ENCODE results near the gene LIMS1. TPM values are rescaled to one million over a fixed set of nuclear protein-coding genes. Genes with fewer than 3 reads are reported as not detected.

Gene LIMS1
- total and polyA plus RNA-seq, 3 experiments from 2014 or later, result 59.4 to 80.6 (median 59.4) TPM

DNA sequence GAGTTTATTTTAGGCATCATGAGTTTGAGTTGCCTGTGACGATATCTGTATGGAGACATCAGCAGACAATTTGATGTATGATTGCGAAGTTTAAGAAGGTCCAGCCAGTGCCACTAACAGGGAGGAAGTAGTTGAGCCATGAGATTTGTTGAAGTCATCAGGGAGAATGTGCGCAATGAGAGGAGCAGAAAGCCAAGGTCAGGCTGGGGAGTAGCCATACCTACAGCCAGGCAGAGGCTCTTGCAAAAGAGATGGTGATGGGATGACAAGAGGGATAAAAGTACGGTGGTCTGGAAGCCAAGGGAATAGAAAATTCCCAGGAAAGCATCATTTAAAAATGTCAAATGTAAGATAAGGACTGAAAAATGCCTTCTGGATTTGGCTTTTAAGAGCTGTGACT lies 51.2 kb downstream of the LIMS1 start:
- Mint-ChIP-seq H3K27me3 (peaks cover 0 to 1% of the 10 kb centered on the region in 2 donors), H3K4me3 (peak overlapping the region in 1 of 7 donors; percentile 5), H3K4me1 (peaks cover 17 to 25% (median 17%) of the 10 kb centered on the region in 3 donors), H3K9me3 (no peaks in the 10 kb centered on the region), H3K36me3 (no peaks in the 10 kb centered on the region), H3K27ac (peak overlapping the region in 2 of 8 donors; percentile 18 to 42)
- POLR2A ChIA-PET, result no interaction called here
- H3K4me3 ChIP-seq (ENCODE audit: low read length), result no peak overlapping the region
- DNase-seq, result no peak
- no peaks in the 10 kb centered on the region for H3K9me3 ChIP-seq (ENCODE audit: low read length)
- CTCF ChIA-PET, result interaction anchor here (1.7 to 2.3 kb wide), 2 partner anchors 51 to 189 kb away, joined by 4 to 10 read pairs; no protein-coding TSS in a partner anchor
- H3K4me1 ChIP-seq (ENCODE audit: insufficient read depth, low read length), result no peaks in the 10 kb centered on the region
- no peaks in the 10 kb centered on the region for H3K36me3 ChIP-seq (ENCODE audit: insufficient read depth, low read length)
- H3K27me3 ChIP-seq (ENCODE audit: insufficient read depth, low read length, poor library complexity, severe bottlenecking), result no peaks in the 10 kb centered on the region
- no peak overlapping the region for H3K27ac ChIP-seq (ENCODE audit: low read depth, low read length)

GRCh38 chr2:108586116-108586515 lies 51.8 kb downstream of the LIMS1 start:
- Histone ChIP-seq H3K27ac (ENCODE audit: low read depth, low read length) (no peak overlapping the region), H3K9me3 (ENCODE audit: low read length) (no peaks in the 10 kb centered on the region), H3K4me3 (ENCODE audit: low read length) (no peak overlapping the region), H3K27me3 (ENCODE audit: insufficient read depth, low read length, poor library complexity, severe bottlenecking) (no peaks in the 10 kb centered on the region), H3K36me3 (ENCODE audit: insufficient read depth, low read length) (no peaks in the 10 kb centered on the region), H3K4me1 (ENCODE audit: insufficient read depth, low read length) (no peaks in the 10 kb centered on the region)
- H3K27ac Mint-ChIP-seq, result no peak overlapping the region
- ChIA-PET CTCF (no interaction called here), POLR2A (no interaction called here)
- H3K4me1 Mint-ChIP-seq, result peaks cover 11 to 23% (median 13%) of the 10 kb centered on the region in 3 donors
- H3K27me3 Mint-ChIP-seq, result peaks cover 0 to 1% of the 10 kb centered on the region in 2 donors
- DNase-seq, result no peak
- no peaks in the 10 kb centered on the region for H3K9me3 Mint-ChIP-seq
- H3K36me3 Mint-ChIP-seq, result no peaks in the 10 kb centered on the region
- H3K4me3 Mint-ChIP-seq, result no peak overlapping the region

DNA sequence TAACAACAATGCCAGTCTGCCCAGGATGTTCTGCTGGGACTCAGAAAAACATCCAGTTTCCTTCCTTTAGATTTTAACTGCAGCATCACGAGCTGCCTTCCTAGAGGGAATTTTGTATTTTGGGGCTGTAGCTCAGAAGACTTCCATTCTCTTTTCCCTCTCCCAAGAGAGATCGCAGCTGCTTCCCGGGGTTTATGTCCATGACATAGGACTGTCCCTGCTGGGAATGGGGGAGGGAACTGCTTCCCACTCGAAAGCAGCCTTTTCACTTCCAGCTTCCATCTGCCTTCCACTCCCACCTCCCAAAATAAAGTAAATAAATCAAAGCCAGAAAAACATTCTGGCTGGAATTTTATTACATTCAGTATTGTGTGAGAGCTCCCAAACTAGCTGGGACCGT lies 52.4 kb downstream of the LIMS1 start:
- Mint-ChIP-seq H3K36me3 (no peaks in the 10 kb centered on the region), H3K27me3 (peaks cover 0 to 1% of the 10 kb centered on the region in 2 donors), H3K27ac (peak overlapping the region in 1 of 8 donors; percentile 22), H3K9me3 (no peaks in the 10 kb centered on the region), H3K4me3 (peak overlapping the region in 1 of 7 donors; percentile 52), H3K4me1 (peaks cover 9 to 23% (median 13%) of the 10 kb centered on the region in 3 donors)
- POLR2A ChIA-PET, result no interaction called here
- DNase-seq, result no peak
- H3K27me3 ChIP-seq (ENCODE audit: insufficient read depth, low read length, poor library complexity, severe bottlenecking), result no peaks in the 10 kb centered on the region
- no peaks in the 10 kb centered on the region for H3K36me3 ChIP-seq (ENCODE audit: insufficient read depth, low read length)
- no peak overlapping the region for H3K27ac ChIP-seq (ENCODE audit: low read depth, low read length)
- no peak overlapping the region for H3K4me3 ChIP-seq (ENCODE audit: low read length)
- H3K4me1 ChIP-seq (ENCODE audit: insufficient read depth, low read length), result no peaks in the 10 kb centered on the region
- H3K9me3 ChIP-seq (ENCODE audit: low read length), result no peaks in the 10 kb centered on the region
- CTCF ChIA-PET, result no interaction called here

DNA sequence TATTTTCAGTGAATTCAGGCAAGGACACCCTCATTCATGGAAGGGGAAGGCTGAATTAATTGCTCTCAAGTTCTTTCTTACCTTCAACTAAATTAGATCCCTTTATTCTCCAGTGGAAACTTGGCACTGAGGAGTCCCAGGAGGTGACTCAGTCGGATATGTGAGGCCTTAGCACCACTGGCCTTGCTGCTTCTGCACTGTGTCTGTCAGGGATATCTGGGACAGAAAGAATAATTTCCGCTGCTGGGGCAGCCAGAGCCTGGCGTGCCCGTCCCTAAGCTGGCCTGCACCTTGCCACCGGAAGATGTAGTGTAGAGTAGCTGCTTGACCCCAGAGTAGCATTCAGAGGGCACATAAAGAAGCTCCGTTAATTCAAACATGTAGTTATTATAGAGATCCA lies 53.4 kb downstream of the LIMS1 start:
- H3K4me1 ChIP-seq (ENCODE audit: insufficient read depth, low read length), result no peaks in the 10 kb centered on the region
- H3K27ac ChIP-seq (ENCODE audit: low read depth, low read length), result peak overlapping the region; percentile 2
- peak overlapping the region in 1 of 7 donors; percentile 78 for H3K4me3 Mint-ChIP-seq

GRCh38 chr2:108588070-108588668 lies 53.9 kb downstream of the LIMS1 start:
- Mint-ChIP-seq H3K4me3 (peak overlapping the region in 4 of 7 donors; percentile 24 to 81 (median 62)), H3K4me1 (peaks cover 9 to 23% (median 13%) of the 10 kb centered on the region in 3 donors), H3K27ac (peak overlapping the region in 5 of 8 donors; percentile 55 to 95 (median 90)), H3K9me3 (no peaks in the 10 kb centered on the region), H3K36me3 (no peaks in the 10 kb centered on the region), H3K27me3 (peaks cover 0 to 1% of the 10 kb centered on the region in 2 donors)
- no peak for DNase-seq
- H3K36me3 ChIP-seq (ENCODE audit: insufficient read depth, low read length), result no peaks in the 10 kb centered on the region
- H3K4me1 ChIP-seq (ENCODE audit: insufficient read depth, low read length), result no peaks in the 10 kb centered on the region
- no peak overlapping the region for H3K4me3 ChIP-seq (ENCODE audit: low read length)
- ChIA-PET CTCF (no interaction called here), POLR2A (no interaction called here)
- no peaks in the 10 kb centered on the region for H3K9me3 ChIP-seq (ENCODE audit: low read length)
- peak overlapping the region; percentile 7 for H3K27ac ChIP-seq (ENCODE audit: low read depth, low read length)
- no peaks in the 10 kb centered on the region for H3K27me3 ChIP-seq (ENCODE audit: insufficient read depth, low read length, poor library complexity, severe bottlenecking)

More for the DNA sequence above, 53.4 kb downstream of the LIMS1 start:
- Mint-ChIP-seq H3K9me3 (no peaks in the 10 kb centered on the region), H3K27ac (peak overlapping the region in 6 of 8 donors; percentile 42 to 95 (median 72)), H3K36me3 (no peaks in the 10 kb centered on the region), H3K4me1 (peaks cover 9 to 23% (median 13%) of the 10 kb centered on the region in 3 donors), H3K27me3 (peaks cover 0 to 1% of the 10 kb centered on the region in 2 donors)
- POLR2A ChIA-PET, result no interaction called here
- no peak for DNase-seq
- no peak overlapping the region for H3K4me3 ChIP-seq (ENCODE audit: low read length)
- CTCF ChIA-PET, result no interaction called here
- H3K27me3 ChIP-seq (ENCODE audit: insufficient read depth, low read length, poor library complexity, severe bottlenecking), result no peaks in the 10 kb centered on the region
- no peaks in the 10 kb centered on the region for H3K36me3 ChIP-seq (ENCODE audit: insufficient read depth, low read length)
- no peaks in the 10 kb centered on the region for H3K9me3 ChIP-seq (ENCODE audit: low read length)

- ChIA-PET CTCF (no interaction called here), POLR2A (no interaction called here)
- no peak overlapping the region for H3K4me3 ChIP-seq (ENCODE audit: low read length)
- H3K4me1 ChIP-seq (ENCODE audit: insufficient read depth, low read length), result peaks cover 5% of the 10 kb centered on the region
- Mint-ChIP-seq H3K4me3 (peak overlapping the region in 2 of 7 donors; percentile 2 to 30), H3K9me3 (no peaks in the 10 kb centered on the region), H3K36me3 (no peaks in the 10 kb centered on the region), H3K27ac (peak overlapping the region in 5 of 8 donors; percentile 9 to 95 (median 36)), H3K27me3 (no peaks in the 10 kb centered on the region), H3K4me1 (peaks cover 10 to 25% (median 15%) of the 10 kb centered on the region in 3 donors)
- no peak overlapping the region for H3K27ac ChIP-seq (ENCODE audit: low read depth, low read length)
- H3K27me3 ChIP-seq (ENCODE audit: insufficient read depth, low read length, poor library complexity, severe bottlenecking), result no peaks in the 10 kb centered on the region
- H3K9me3 ChIP-seq (ENCODE audit: low read length), result no peaks in the 10 kb centered on the region
- no peaks in the 10 kb centered on the region for H3K36me3 ChIP-seq (ENCODE audit: insufficient read depth, low read length)
- no peak for DNase-seq
These were observed 55.1 kb downstream of the LIMS1 start for GRCh38 chr2:108589372-108589771.

DNA sequence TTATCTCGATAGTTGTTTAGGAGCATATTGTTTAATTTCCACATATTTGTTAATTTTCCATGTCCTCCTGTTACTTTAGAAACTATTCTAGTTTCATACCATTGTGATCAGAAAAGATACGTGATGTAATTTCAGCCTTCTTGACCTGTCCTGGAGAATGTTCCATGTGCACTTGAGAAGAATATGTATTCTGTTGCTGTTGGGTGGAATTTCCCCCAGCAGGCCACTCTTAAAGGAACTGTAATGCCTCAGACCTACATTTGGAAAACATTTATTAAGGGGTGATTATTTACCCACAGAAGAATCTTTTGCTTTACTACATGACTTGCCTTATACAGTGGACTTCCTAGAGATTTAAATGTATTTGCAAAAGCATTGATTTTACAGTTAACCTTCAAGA lies 55.5 kb downstream of the LIMS1 start:
- H3K27ac ChIP-seq (ENCODE audit: low read depth, low read length), result no peak overlapping the region
- Mint-ChIP-seq H3K4me3 (no peak overlapping the region), H3K27ac (peak overlapping the region in 4 of 8 donors; percentile 0 to 16 (median 12)), H3K4me1 (peaks cover 12 to 29% (median 18%) of the 10 kb centered on the region in 3 donors), H3K9me3 (no peaks in the 10 kb centered on the region), H3K27me3 (no peaks in the 10 kb centered on the region), H3K36me3 (no peaks in the 10 kb centered on the region)
- H3K4me1 ChIP-seq (ENCODE audit: insufficient read depth, low read length), result peaks cover 5% of the 10 kb centered on the region
- H3K9me3 ChIP-seq (ENCODE audit: low read length), result no peaks in the 10 kb centered on the region
- ChIA-PET POLR2A (no interaction called here), CTCF (no interaction called here)
- no peaks in the 10 kb centered on the region for H3K27me3 ChIP-seq (ENCODE audit: insufficient read depth, low read length, poor library complexity, severe bottlenecking)
- H3K36me3 ChIP-seq (ENCODE audit: insufficient read depth, low read length), result no peaks in the 10 kb centered on the region
- no peak overlapping the region for H3K4me3 ChIP-seq (ENCODE audit: low read length)
- no peak for DNase-seq

GRCh38 chr2:108591163-108591562 lies 56.9 kb downstream of the LIMS1 start:
- Histone ChIP-seq H3K4me3 (ENCODE audit: low read length) (no peak overlapping the region), H3K27me3 (ENCODE audit: insufficient read depth, low read length, poor library complexity, severe bottlenecking) (no peaks in the 10 kb centered on the region), H3K9me3 (ENCODE audit: low read length) (no peaks in the 10 kb centered on the region), H3K4me1 (ENCODE audit: insufficient read depth, low read length) (peaks cover 12% of the 10 kb centered on the region), H3K36me3 (ENCODE audit: insufficient read depth, low read length) (no peaks in the 10 kb centered on the region), H3K27ac (ENCODE audit: low read depth, low read length) (no peak overlapping the region)
- Mint-ChIP-seq H3K27ac (peak overlapping the region in 1 of 8 donors; percentile 12), H3K4me3 (no peak overlapping the region), H3K4me1 (peaks cover 22 to 37% (median 26%) of the 10 kb centered on the region in 3 donors), H3K36me3 (no peaks in the 10 kb centered on the region), H3K27me3 (no peaks in the 10 kb centered on the region), H3K9me3 (no peaks in the 10 kb centered on the region)
- DNase-seq, result no peak
- POLR2A ChIA-PET, result no interaction called here
- CTCF ChIA-PET, result no interaction called here

All from CD8-positive, alpha-beta memory T cell (primary cell).